ENCODE measurements around the gene NTSR1. TPM values are rescaled to one million over a fixed set of nuclear protein-coding genes. Genes with fewer than 3 reads are reported as not detected.

Gene NTSR1
- total RNA-seq, 1 donor from 2014 or later = 0.08 TPM

DNA sequence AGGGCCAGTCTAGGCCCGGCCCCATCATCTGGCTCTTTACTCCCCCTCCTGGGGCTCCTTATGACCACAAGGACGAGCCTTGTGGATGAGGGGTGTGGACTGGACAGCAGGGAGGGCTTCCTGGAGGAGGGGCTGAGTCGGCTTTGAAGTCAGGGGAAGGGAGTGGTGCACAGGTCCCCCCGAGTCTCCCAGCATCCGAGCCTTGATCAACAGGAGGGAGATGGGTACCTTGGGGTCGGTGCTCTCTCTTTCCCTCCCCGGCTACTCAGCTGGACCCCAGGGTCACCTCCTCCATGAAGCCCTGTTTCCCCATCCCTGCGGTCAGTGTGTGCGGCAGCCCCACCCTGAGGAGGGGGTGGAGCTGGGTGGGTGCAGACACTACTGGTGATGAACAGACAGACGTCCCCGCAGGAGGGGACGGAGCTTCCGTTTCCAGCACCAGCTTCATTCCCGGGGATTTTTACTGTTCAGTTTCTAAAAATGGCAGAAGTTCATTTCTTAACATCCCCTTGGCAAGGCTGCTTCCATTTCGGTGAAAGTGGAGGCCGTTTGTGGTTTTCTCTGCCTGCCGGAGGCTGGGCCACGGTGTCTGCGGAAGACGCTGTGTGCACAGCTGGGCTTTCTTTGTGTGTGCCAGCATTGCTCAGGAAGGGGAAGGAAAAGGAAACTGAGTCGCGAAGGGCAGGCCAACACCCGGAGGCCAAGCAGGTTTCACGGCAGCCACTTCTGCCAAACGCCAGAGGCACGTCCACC is 19.6 kb downstream of the NTSR1 start:
- TF ChIP-seq, protein P1, sequence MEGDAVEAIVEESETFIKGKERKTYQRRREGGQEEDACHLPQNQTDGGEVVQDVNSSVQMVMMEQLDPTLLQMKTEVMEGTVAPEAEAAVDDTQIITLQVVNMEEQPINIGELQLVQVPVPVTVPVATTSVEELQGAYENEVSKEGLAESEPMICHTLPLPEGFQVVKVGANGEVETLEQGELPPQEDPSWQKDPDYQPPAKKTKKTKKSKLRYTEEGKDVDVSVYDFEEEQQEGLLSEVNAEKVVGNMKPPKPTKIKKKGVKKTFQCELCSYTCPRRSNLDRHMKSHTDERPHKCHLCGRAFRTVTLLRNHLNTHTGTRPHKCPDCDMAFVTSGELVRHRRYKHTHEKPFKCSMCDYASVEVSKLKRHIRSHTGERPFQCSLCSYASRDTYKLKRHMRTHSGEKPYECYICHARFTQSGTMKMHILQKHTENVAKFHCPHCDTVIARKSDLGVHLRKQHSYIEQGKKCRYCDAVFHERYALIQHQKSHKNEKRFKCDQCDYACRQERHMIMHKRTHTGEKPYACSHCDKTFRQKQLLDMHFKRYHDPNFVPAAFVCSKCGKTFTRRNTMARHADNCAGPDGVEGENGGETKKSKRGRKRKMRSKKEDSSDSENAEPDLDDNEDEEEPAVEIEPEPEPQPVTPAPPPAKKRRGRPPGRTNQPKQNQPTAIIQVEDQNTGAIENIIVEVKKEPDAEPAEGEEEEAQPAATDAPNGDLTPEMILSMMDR (IDR thresholded peaks at IDR 0.05; ENCODE audit: insufficient read depth, low read length, poor library complexity, severe bottlenecking) = no peak
- Histone ChIP-seq H3K4me3 (ENCODE audit: low read depth, low read length) (no peak overlapping the region), H3K36me3 (ENCODE audit: control insufficient read depth, insufficient read depth, low read length) (no peaks in the 10 kb centered on the region), H3K27me3 (ENCODE audit: control insufficient read depth, insufficient read depth, low read length) (peaks cover 33% of the 10 kb centered on the region)
- DNase-seq (ENCODE audit: low read depth) = no peak

DNA sequence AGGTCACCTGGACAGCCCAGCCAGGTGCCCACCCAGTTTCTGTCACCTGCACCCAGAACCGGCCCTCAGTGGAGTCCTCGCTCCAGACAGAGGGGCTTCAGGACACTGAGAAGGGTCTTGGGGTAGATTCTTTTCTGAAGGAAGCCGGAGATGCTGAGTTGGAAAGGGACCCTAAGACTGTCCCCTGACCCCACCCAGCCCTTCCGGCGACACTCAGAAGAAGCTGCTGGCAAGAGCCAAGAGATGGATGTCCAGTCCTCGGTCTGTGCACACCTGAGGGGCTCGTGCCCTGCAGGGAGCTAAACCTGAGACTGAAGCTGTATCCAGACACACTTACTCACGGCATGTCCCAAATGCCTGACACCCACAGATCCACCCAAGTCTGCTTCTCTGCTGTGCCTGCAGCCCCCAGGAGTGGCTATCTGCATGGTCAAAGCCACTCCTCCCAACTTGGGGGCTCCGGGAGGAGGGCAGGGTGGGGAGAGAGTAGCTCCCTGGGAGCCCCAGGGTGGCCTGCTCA is 20.2 kb downstream of the NTSR1 start:
- TF ChIP-seq, protein P1 (IDR thresholded peaks at IDR 0.05; ENCODE audit: insufficient read depth, low read length, poor library complexity, severe bottlenecking) = no peak
- no peaks in the 10 kb centered on the region for H3K36me3 ChIP-seq (ENCODE audit: control insufficient read depth, insufficient read depth, low read length)
- peaks cover 28% of the 10 kb centered on the region for H3K27me3 ChIP-seq (ENCODE audit: control insufficient read depth, insufficient read depth, low read length)
- no peak overlapping the region for H3K4me3 ChIP-seq (ENCODE audit: low read depth, low read length)
- no peak for DNase-seq (ENCODE audit: low read depth)

DNA sequence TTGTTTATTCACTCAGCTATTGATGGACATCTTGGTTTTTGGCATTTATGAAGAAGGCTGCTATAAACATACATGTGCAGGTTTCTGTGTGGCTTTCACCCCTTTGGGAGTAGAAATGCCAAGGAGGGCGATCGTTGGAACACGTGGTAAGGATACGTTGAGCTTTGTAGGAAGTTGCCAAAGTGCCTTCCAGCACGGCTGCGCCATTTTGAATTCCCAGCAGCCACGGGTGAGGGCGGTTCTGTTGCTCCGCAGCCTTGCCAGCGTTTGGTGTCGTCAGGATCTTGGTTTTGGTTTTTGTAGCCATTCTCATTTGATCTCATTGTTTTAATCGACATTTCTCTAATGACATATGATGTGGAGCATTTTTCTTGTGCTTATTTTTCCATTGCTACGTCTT is 21.8 kb downstream of the NTSR1 start:
- Histone ChIP-seq H3K4me3 (ENCODE audit: low read depth, low read length) (no peak overlapping the region), H3K36me3 (ENCODE audit: control insufficient read depth, insufficient read depth, low read length) (no peaks in the 10 kb centered on the region), H3K27me3 (ENCODE audit: control insufficient read depth, insufficient read depth, low read length) (peaks cover 13% of the 10 kb centered on the region)
- TF ChIP-seq, protein P1 (IDR thresholded peaks at IDR 0.05; ENCODE audit: insufficient read depth, low read length, poor library complexity, severe bottlenecking) = no peak
- DNase-seq (ENCODE audit: low read depth) = no peak

DNA sequence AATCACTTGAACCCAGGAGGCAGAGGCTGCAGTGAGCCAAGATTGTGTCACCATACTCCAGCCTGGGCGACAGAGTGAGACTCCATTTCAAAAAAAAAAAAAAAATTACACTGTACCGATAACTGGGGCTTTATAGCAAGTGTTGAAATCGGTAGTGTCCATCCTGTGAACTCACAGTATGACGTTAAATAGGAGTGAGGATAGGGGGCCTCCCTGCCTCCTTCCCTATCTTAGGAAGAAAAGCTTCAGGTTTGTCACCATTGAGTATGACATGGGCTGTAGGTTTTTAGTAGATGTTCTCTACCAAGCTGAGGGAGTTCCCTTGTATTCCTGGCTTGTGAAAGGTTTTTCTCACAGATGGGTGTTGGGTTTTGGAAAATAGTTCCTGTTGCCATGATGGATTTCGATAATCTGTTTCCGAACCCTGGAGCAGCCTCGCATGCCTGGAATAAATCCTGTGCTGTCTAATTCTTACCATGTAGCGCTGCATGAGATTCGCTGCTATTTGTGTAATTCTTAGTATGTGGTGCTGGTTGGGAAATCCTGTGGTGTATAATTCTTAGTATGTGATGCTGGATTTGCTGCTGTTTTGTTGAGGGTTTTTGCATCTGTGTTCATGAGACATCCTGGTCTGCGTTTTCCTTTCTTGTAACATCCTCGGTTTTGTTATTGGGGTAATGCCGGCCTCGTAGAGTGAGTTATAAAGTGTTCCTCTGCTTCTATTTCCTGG is 23.6 kb downstream of the NTSR1 start:
- TF ChIP-seq, protein P1 (IDR thresholded peaks at IDR 0.05; ENCODE audit: insufficient read depth, low read length, poor library complexity, severe bottlenecking) = no peak
- no peak for DNase-seq (ENCODE audit: low read depth)
- no peak overlapping the region for H3K4me3 ChIP-seq (ENCODE audit: low read depth, low read length)
- no peaks in the 10 kb centered on the region for H3K36me3 ChIP-seq (ENCODE audit: control insufficient read depth, insufficient read depth, low read length)
- peaks cover 6% of the 10 kb centered on the region for H3K27me3 ChIP-seq (ENCODE audit: control insufficient read depth, insufficient read depth, low read length)

DNA sequence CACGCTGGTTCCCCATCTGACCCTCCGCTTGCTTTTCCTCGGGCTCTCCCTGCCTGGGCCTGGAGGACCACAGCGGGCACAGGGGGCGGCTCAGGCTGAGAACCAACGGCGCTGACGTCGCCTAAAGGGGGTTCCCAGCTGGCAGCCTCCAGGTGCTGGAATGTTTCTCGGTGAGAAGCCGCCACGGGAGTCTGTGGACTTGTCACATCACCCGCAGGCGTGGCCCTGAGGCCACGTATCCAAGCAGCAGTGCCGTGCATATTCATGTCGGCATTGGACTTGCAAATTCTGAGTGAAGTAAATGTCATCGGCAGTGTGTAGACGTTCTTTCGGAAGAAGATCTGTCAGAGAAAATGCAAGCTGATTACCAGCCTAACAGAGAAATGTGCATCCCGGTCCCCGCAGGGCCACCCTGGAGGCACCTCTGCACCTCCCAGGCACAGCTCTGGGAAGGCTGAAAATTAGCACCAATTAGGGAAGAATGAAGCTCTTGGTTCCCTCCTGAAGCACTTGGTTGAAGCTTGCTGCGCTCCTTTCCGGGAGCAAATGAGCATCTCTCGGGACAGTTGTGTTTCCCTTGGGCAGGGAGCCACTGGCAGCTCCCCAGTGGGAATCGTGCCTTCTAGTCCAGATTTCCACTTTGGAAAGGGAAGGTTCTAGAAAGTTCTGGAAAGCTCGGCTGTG is 24.3 kb downstream of the NTSR1 start:
- DNase-seq (ENCODE audit: low read depth) = no peak
- H3K36me3 ChIP-seq (ENCODE audit: control insufficient read depth, insufficient read depth, low read length) = no peaks in the 10 kb centered on the region
- no peak overlapping the region for H3K4me3 ChIP-seq (ENCODE audit: low read depth, low read length)
- peaks cover 6% of the 10 kb centered on the region for H3K27me3 ChIP-seq (ENCODE audit: control insufficient read depth, insufficient read depth, low read length)
- TF ChIP-seq, protein P1 (IDR thresholded peaks at IDR 0.05; ENCODE audit: insufficient read depth, low read length, poor library complexity, severe bottlenecking) = no peak

Measured in kidney epithelial cell (primary cell).